Measurements from ENCODE around the gene RTL5. TPM values are rescaled to one million over a fixed set of nuclear protein-coding genes. Genes with fewer than 3 reads are reported as not detected.

RTL5 gene
- total RNA-seq, 2 experiments from 2014 or later: not detected

DNA sequence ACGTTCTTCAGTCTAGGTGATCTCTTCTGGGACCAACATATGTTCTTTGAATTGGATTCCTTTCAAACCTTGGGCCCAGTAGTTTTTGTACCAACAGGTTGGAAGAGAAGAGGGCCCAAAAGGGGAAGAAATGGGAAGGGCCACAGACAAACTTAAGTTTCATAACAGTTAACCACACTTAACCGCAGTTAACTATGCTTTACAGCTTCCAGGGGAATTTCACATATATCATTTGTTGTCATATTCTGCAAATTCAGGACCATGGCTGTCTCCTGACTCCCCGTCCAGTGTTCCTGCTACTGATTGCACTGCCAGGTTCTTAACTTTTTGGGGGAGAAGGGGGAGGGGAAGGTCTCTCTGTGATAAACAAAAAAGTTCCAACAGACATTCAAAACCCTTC is 34.6 kb downstream of the RTL5 start:
- no peaks in the 10 kb centered on the region for H3K36me3 ChIP-seq (ENCODE audit: insufficient read depth, low read length)
- no peak for DNase-seq (ENCODE audit: low spot score)
- no peak overlapping the region for H3K27ac ChIP-seq (ENCODE audit: low read depth, low read length, poor library complexity, severe bottlenecking)
- H3K9me2 ChIP-seq (ENCODE audit: insufficient read depth, low read length): no peaks in the 10 kb centered on the region
- ChIA-PET CTCF (ENCODE audit: unreplicated experiment) (no interaction called here), POLR2A (interaction anchor here (1.1 kb wide), 1 partner anchor 12 kb away, joined by 3 read pairs; no protein-coding TSS in a partner anchor)
- H4K20me1 ChIP-seq (ENCODE audit: insufficient read depth, low read length): no peaks in the 10 kb centered on the region
- no peaks in the 10 kb centered on the region for H3K4me1 ChIP-seq (ENCODE audit: insufficient read depth, low read length, poor library complexity, severe bottlenecking)
- no peak for TF ChIP-seq EZH2phosphoT487 (IDR thresholded peaks at IDR 0.05; ENCODE audit: borderline replicate concordance, low read depth, low read length)
- TF ChIP-seq, protein P1, sequence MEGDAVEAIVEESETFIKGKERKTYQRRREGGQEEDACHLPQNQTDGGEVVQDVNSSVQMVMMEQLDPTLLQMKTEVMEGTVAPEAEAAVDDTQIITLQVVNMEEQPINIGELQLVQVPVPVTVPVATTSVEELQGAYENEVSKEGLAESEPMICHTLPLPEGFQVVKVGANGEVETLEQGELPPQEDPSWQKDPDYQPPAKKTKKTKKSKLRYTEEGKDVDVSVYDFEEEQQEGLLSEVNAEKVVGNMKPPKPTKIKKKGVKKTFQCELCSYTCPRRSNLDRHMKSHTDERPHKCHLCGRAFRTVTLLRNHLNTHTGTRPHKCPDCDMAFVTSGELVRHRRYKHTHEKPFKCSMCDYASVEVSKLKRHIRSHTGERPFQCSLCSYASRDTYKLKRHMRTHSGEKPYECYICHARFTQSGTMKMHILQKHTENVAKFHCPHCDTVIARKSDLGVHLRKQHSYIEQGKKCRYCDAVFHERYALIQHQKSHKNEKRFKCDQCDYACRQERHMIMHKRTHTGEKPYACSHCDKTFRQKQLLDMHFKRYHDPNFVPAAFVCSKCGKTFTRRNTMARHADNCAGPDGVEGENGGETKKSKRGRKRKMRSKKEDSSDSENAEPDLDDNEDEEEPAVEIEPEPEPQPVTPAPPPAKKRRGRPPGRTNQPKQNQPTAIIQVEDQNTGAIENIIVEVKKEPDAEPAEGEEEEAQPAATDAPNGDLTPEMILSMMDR (conservative IDR thresholded peaks at IDR 0.05; ENCODE audit: low read length): no peak
- no peaks in the 10 kb centered on the region for H3K79me2 ChIP-seq (ENCODE audit: insufficient read depth, low read depth, low read length)
- H3K9me3 ChIP-seq (ENCODE audit: low read length): no peaks in the 10 kb centered on the region
- no TSS peak for BruUV-seq (replicated peaks)
- no peak overlapping the region for H2AFZ ChIP-seq (ENCODE audit: low read length)
- intact Hi-C loops (cut with micrococcal nuclease; ENCODE audit: unreplicated experiment): no loop called here
- no peak overlapping the region for H3K4me2 ChIP-seq (ENCODE audit: low read length)
- H3K4me3 ChIP-seq (ENCODE audit: low read depth, low read length, poor library complexity, severe bottlenecking): no peak overlapping the region

DNA sequence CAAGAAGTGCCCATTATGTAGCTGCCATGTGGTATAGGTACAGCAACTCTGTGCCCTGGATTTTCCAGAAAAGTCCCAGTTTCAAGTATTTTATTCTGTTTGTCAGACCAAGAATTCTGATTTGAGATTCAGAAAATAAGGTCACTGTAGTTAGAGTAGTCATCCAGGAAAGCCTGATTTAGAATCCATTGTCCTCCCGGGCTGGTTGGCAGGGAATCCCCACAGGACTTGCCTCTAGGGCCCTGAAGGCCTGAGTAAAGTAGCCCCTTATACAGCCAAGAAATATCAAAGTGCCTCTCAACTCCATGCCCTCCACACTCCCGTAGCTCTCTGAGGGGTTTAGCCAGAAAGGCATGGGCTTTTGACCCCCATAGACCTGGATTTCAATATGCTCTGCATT is 36.3 kb downstream of the RTL5 start:
- Histone ChIP-seq H3K4me2 (ENCODE audit: low read length) (no peak overlapping the region), H3K4me1 (ENCODE audit: insufficient read depth, low read length, poor library complexity, severe bottlenecking) (no peaks in the 10 kb centered on the region), H2AFZ (ENCODE audit: low read length) (no peak overlapping the region), H3K27ac (ENCODE audit: low read depth, low read length, poor library complexity, severe bottlenecking) (no peak overlapping the region), H3K4me3 (ENCODE audit: low read depth, low read length, poor library complexity, severe bottlenecking) (no peak overlapping the region), H3K36me3 (ENCODE audit: insufficient read depth, low read length) (no peaks in the 10 kb centered on the region), H4K20me1 (ENCODE audit: insufficient read depth, low read length) (no peaks in the 10 kb centered on the region), H3K9me2 (ENCODE audit: insufficient read depth, low read length) (no peaks in the 10 kb centered on the region), H3K79me2 (ENCODE audit: insufficient read depth, low read depth, low read length) (no peaks in the 10 kb centered on the region), H3K9me3 (ENCODE audit: low read length) (no peaks in the 10 kb centered on the region)
- no peak for TF ChIP-seq EZH2phosphoT487 (IDR thresholded peaks at IDR 0.05; ENCODE audit: borderline replicate concordance, low read depth, low read length)
- TF ChIP-seq, protein P1 (conservative IDR thresholded peaks at IDR 0.05; ENCODE audit: low read length): no peak
- DNase-seq (ENCODE audit: low spot score): no peak
- POLR2A ChIA-PET: no interaction called here
- CTCF ChIA-PET (ENCODE audit: unreplicated experiment): no interaction called here
- no TSS peak for BruUV-seq (replicated peaks)
- intact Hi-C loops (cut with micrococcal nuclease; ENCODE audit: unreplicated experiment): no loop called here

DNA sequence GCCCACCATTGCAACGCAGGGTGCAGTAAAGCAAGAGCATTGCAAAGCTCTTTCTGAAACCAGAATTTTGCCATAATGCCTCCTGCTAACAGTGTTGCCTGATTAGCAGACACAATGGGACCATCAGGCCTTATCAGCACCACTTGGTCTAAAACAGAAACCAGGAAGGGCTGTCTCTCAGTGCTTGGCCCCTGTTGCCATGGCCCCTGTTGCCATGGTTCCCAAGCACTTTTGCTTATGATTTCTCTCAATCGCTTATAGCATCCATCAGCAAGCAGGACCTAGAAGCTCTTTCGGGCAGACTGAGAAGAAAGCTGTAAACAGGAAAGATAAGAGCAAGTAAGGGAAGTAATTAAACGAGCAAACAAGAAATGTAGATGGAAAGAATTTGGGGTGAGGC is 36.8 kb downstream of the RTL5 start:
- no peak overlapping the region for H3K4me3 ChIP-seq (ENCODE audit: low read depth, low read length, poor library complexity, severe bottlenecking)
- no peak overlapping the region for H2AFZ ChIP-seq (ENCODE audit: low read length)
- no peaks in the 10 kb centered on the region for H3K9me2 ChIP-seq (ENCODE audit: insufficient read depth, low read length)
- no TSS peak for BruUV-seq (replicated peaks)
- H3K27ac ChIP-seq (ENCODE audit: low read depth, low read length, poor library complexity, severe bottlenecking): no peak overlapping the region
- no peaks in the 10 kb centered on the region for H4K20me1 ChIP-seq (ENCODE audit: insufficient read depth, low read length)
- no peaks in the 10 kb centered on the region for H3K9me3 ChIP-seq (ENCODE audit: low read length)
- no peaks in the 10 kb centered on the region for H3K79me2 ChIP-seq (ENCODE audit: insufficient read depth, low read depth, low read length)
- H3K36me3 ChIP-seq (ENCODE audit: insufficient read depth, low read length): no peaks in the 10 kb centered on the region
- no peak overlapping the region for H3K4me2 ChIP-seq (ENCODE audit: low read length)
- no peak for DNase-seq (ENCODE audit: low spot score)
- H3K4me1 ChIP-seq (ENCODE audit: insufficient read depth, low read length, poor library complexity, severe bottlenecking): no peaks in the 10 kb centered on the region
- no peak for TF ChIP-seq EZH2phosphoT487 (IDR thresholded peaks at IDR 0.05; ENCODE audit: borderline replicate concordance, low read depth, low read length)
- TF ChIP-seq, protein P1 (conservative IDR thresholded peaks at IDR 0.05; ENCODE audit: low read length): no peak
- ChIA-PET CTCF (ENCODE audit: unreplicated experiment) (no interaction called here), POLR2A (no interaction called here)
- intact Hi-C loops (cut with micrococcal nuclease; ENCODE audit: unreplicated experiment): no loop called here
